PC-3 (cell line): ENCODE data around the gene SLC5A3.

Experiments used
- EZH2 ChIP-seq: fragments of 300-600 bp; sonication (generic); IDR thresholded peaks from one replicate; pipeline ENCODE4 v1.6.1; 2017; ENCODE audit warnings: antibody characterized with exemption, mild to moderate bottlenecking, low read length; ENCODE audit not compliant: unreplicated experiment
- EZH2phosphoT487 ChIP-seq: fragments of 300-600 bp; sonication (generic); IDR thresholded peaks from 2 replicates; pipeline ENCODE4 v1.6.1; 2018; ENCODE audit warnings: mild to moderate bottlenecking, antibody characterized with exemption, low read length, borderline replicate concordance
- TF ChIP-seq, protein P1 (sequence below): fragments of 300-600 bp; sonication (generic); conservative IDR thresholded peaks from 2 replicates; pipeline ENCODE4 v1.5.1; 2017; ENCODE audit warnings: antibody characterized with exemption, low read depth, mild to moderate bottlenecking, low read length

DNA sequence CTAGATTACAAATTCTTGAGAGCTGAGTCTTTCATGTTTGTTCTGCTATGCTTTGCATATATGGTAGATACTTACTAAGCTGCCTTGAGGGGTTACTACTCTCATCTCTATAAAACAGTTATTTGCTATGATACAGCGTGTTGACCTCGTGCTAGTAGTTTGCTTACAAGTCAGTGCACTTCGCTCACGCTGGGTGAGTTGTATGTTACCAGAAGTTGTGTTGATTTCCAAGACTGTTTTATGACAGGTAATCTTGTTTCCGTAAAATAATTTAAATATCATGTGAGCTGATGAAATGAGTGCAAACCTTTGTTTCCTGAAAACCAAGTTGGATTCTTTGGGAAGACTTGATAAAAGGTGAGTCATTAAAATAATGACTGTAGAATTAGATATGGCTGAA is 7.3 kb downstream of the SLC5A3 start:
- TF ChIP-seq, protein P1, sequence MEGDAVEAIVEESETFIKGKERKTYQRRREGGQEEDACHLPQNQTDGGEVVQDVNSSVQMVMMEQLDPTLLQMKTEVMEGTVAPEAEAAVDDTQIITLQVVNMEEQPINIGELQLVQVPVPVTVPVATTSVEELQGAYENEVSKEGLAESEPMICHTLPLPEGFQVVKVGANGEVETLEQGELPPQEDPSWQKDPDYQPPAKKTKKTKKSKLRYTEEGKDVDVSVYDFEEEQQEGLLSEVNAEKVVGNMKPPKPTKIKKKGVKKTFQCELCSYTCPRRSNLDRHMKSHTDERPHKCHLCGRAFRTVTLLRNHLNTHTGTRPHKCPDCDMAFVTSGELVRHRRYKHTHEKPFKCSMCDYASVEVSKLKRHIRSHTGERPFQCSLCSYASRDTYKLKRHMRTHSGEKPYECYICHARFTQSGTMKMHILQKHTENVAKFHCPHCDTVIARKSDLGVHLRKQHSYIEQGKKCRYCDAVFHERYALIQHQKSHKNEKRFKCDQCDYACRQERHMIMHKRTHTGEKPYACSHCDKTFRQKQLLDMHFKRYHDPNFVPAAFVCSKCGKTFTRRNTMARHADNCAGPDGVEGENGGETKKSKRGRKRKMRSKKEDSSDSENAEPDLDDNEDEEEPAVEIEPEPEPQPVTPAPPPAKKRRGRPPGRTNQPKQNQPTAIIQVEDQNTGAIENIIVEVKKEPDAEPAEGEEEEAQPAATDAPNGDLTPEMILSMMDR, result no peak
- no peak for TF ChIP-seq EZH2phosphoT487
- TF ChIP-seq EZH2, result no peak
